D721Med (cell line): Measurements from ENCODE around the gene ADARB2.

Source experiments
- DNase-seq: peaks from one replicate; pipeline ENCODE4 v3.0.0; 2011; ENCODE audit warnings: low spot score; ENCODE audit not compliant: insufficient read length
- FAIRE-seq: peaks from 2 replicates; lab custom pipeline; 2011; peaks lifted over from hg19 to GRCh38; lab: Jason Lieb, UNC
- CTCF ChIP-seq: IDR thresholded peaks from 2 replicates; pipeline ENCODE4 v1.5.1; 2012; ENCODE audit warnings: mild to moderate bottlenecking, control low read depth; ENCODE audit not compliant: insufficient read depth; ENCODE audit errors: missing control alignments

Gene ADARB2

GRCh38 chr10:1291178-1292090 lies 445.9 kb downstream of the ADARB2 start:
- DNase-seq: no peak
- FAIRE-seq: no peak
- TF ChIP-seq CTCF: no peak

- DNase-seq (no peak), FAIRE-seq (no peak)
- no peak for TF ChIP-seq CTCF
These were observed 447.3 kb downstream of the ADARB2 start for GRCh38 chr10:1290071-1290471.

- TF ChIP-seq CTCF: no peak
- FAIRE-seq (no peak), DNase-seq (no peak)
These were observed 447.7 kb downstream of the ADARB2 start for GRCh38 chr10:1289591-1289990.

GRCh38 chr10:1287971-1288401 lies 449.3 kb downstream of the ADARB2 start:
- TF ChIP-seq CTCF: no peak
- FAIRE-seq (no peak), DNase-seq (no peak)

- DNase-seq: no peak
- no peak for FAIRE-seq
- no peak for TF ChIP-seq CTCF
These were observed 449.8 kb downstream of the ADARB2 start for GRCh38 chr10:1287487-1287886.

GRCh38 chr10:1284076-1284475 lies 453.2 kb downstream of the ADARB2 start:
- TF ChIP-seq CTCF: no peak
- FAIRE-seq: no peak
- DNase-seq: no peak

GRCh38 chr10:1281405-1281782 lies 455.9 kb downstream of the ADARB2 start:
- no peak for FAIRE-seq
- TF ChIP-seq CTCF: no peak
- no peak for DNase-seq
